K562 (cell line): ENCODE measurements around the gene HTT-AS. TPM values are rescaled to one million over a fixed set of nuclear protein-coding genes. Genes with fewer than 3 reads are reported as not detected.

Experiments used
- ATAC-seq: fragments of 200-7000 bp; cut with Tn5 transposase; 3 replicates; pipeline ENCODE4 v1.9.1; 2020; ENCODE audit warnings: moderate library complexity
- BruUV-seq: library from RNA; stranded (reverse); fragments of 400-500 nt; replicated peaks from 2 replicates; lab custom pipeline; 2021; lab: Mats Ljungman, UMichigan
- CTCF ChIA-PET: fragments of 300-600 bp; formaldehyde crosslinking; extraction: SDS; loops from one replicate; lab custom pipeline; 2021; ENCODE audit warnings: low intra/inter-chr PET ratio; lab: Yijun Ruan, JAX
- POLR2A ChIA-PET: fragments of 300-600, 350-650 bp; sonication (Branson Sonifier 250); formaldehyde crosslinking; extraction: SDS; loops from one replicate; lab custom pipeline; 2021; ENCODE audit warnings: antibody characterized with exemption, inconsistent platforms; lab: Yijun Ruan, JAX
- DNase-seq, 4 experiments: peaks; one replicate each; pipeline versions ENCODE4 v3.0.0 to v3.0.0-alpha.2; 2011 to 2018; ENCODE audit warnings: low spot score in 3 of 4, mixed read lengths in 3 of 4; ENCODE audit errors: extremely low read depth in 1 of 4
- FAIRE-seq: peaks from 2 replicates; lab custom pipeline; 2011; peaks lifted over from hg19 to GRCh38; lab: Jason Lieb, UNC
- H2AFZ ChIP-seq: 2 replicates; pipeline ENCODE4 v1.6.0; 2011; ENCODE audit warnings: low read depth, low read length, control low read depth, inconsistent platforms
- H3K27ac ChIP-seq: fragments of 200-600 bp; 3 replicates; pipeline ENCODE4 v1.8.0; 2011; ENCODE audit warnings: low read depth, mild to moderate bottlenecking, control low read depth, inconsistent platforms, low read length, moderate library complexity, mixed read lengths; ENCODE audit errors: extremely low read depth
- H3K27me3 ChIP-seq, 2 experiments: fragments of 300-600 bp in 1 of 2; 2 replicates in 1 of 2; 3 replicates in 1 of 2; pipeline versions ENCODE4 v1.6.0 to v1.8.0; 2011; ENCODE audit warnings: inconsistent platforms in 2 of 2, low read length in 2 of 2, mild to moderate bottlenecking in 1 of 2, mixed read lengths in 1 of 2, moderate library complexity in 1 of 2; ENCODE audit not compliant: control insufficient read depth in 2 of 2, insufficient read depth in 2 of 2
- H3K36me3 ChIP-seq: fragments of 300-600 bp; 3 replicates; pipeline ENCODE4 v1.8.0; 2011; ENCODE audit warnings: mild to moderate bottlenecking, low read length, inconsistent platforms; ENCODE audit not compliant: control insufficient read depth, insufficient read depth
- H3K4me1 ChIP-seq, 2 experiments: fragments of 200-600 bp in 1 of 2; replicated peaks in 1 of 2; 2 replicates in 1 of 2; 3 replicates in 1 of 2; pipeline versions ENCODE4 v1.5.1 to v1.8.0; 2011; ENCODE audit warnings: inconsistent platforms in 2 of 2, low read length in 2 of 2, mild to moderate bottlenecking in 1 of 2, mixed read lengths in 1 of 2, moderate library complexity in 1 of 2; ENCODE audit not compliant: control insufficient read depth in 2 of 2, insufficient read depth in 2 of 2
- H3K4me2 ChIP-seq: 2 replicates; pipeline ENCODE4 v1.6.1; 2011; ENCODE audit warnings: low read length, control low read depth, inconsistent platforms, mixed read lengths; ENCODE audit not compliant: insufficient read depth
- H3K4me3 ChIP-seq: fragments of 200-600 bp; sonication (generic), shearing (Covaris generic); 2 replicates; pipeline ENCODE4 v1.5.1; 2016; ENCODE audit warnings: control low read depth, inconsistent platforms
- H3K79me2 ChIP-seq: fragments of 200-600 bp; 3 replicates; pipeline ENCODE4 v1.8.0; 2011; ENCODE audit warnings: low read length, inconsistent platforms; ENCODE audit not compliant: control insufficient read depth, insufficient read depth
- H3K9ac ChIP-seq, 2 experiments: 2 replicates each; pipeline versions ENCODE4 v1.6.0 to v1.6.1; 2011; ENCODE audit warnings: low read depth in 2 of 2, low read length in 2 of 2, control low read depth in 1 of 2, inconsistent platforms in 1 of 2, mild to moderate bottlenecking in 1 of 2, mixed read lengths in 1 of 2; ENCODE audit not compliant: insufficient read depth in 1 of 2
- H3K9me1 ChIP-seq: one replicate; pipeline ENCODE4 v1.6.0; 2011; ENCODE audit warnings: inconsistent platforms, mild to moderate bottlenecking, low read length, moderate library complexity; ENCODE audit not compliant: control insufficient read depth, insufficient read depth
- H3K9me3 ChIP-seq: replicated peaks from 2 replicates; pipeline ENCODE4 v1.5.1; 2011; ENCODE audit warnings: low read depth, low read length, inconsistent platforms; ENCODE audit not compliant: control insufficient read depth, insufficient read depth
- H4K20me1 ChIP-seq: replicated peaks from 2 replicates; pipeline ENCODE4 v1.6.1; 2011; ENCODE audit warnings: low read length, inconsistent platforms, mixed read lengths; ENCODE audit not compliant: control insufficient read depth, insufficient read depth
- CCAR2 ChIP-seq: fragments of 200-400 bp; formaldehyde crosslinking; IDR thresholded peaks from 2 replicates; pipeline ENCODE4 v1.6.1; 2017; ENCODE audit warnings: mild to moderate bottlenecking, low read depth, low read length
- CSDE1 ChIP-seq, 2 experiments: fragments of 450-650 bp; IDR thresholded peaks; 2 replicates each; pipeline ENCODE4 v1.6.1; 2016; ENCODE audit warnings: mild to moderate bottlenecking in 1 of 2
- MAFG ChIP-seq: fragments of 450-650 bp; conservative IDR thresholded peaks from 2 replicates; pipeline ENCODE4 v1.6.1; 2016; ENCODE audit warnings: missing genetic modification characterization, missing compliant biosample characterization
- SAFB2 ChIP-seq: fragments of 200-400 bp; formaldehyde crosslinking; IDR thresholded peaks from 2 replicates; pipeline ENCODE4 v1.6.1; 2018; ENCODE audit warnings: borderline replicate concordance, low read length, low read depth, moderate library complexity; ENCODE audit not compliant: severe bottlenecking
- SIN3A ChIP-seq, 2 experiments: fragments of 150-350 bp in 1 of 2; IDR thresholded peaks; 2 replicates each; pipeline ENCODE4 v1.6.1; 2011 to 2016; ENCODE audit warnings: borderline replicate concordance in 2 of 2, low read depth in 2 of 2, low read length in 2 of 2, mild to moderate bottlenecking in 2 of 2, moderate library complexity in 2 of 2; ENCODE audit not compliant: control insufficient read depth in 1 of 2
- WHSC1 ChIP-seq: IDR thresholded peaks from one replicate; pipeline ENCODE4 v1.6.1; 2012; ENCODE audit warnings: low read length, control low read depth, inconsistent platforms
- XRCC4 ChIP-seq: IDR thresholded peaks from one replicate; pipeline ENCODE4 v1.6.1; 2011; ENCODE audit not compliant: insufficient read depth, insufficient read length; ENCODE audit errors: extremely low read depth
- WGBS: fragments of 100-300 bp; shearing (Covaris generic); methylation state at CpG from one replicate; pipeline ENCODE4 v1.1.6; 2016; ENCODE audit warnings: low coverage, mixed read lengths; ENCODE audit not compliant: insufficient coverage; ENCODE audit errors: missing lambda C conversion rate; 5-methylcytosine and 5-hydroxymethylcytosine counted together
- in situ Hi-C: fragments of 300-500 bp; cut with MboI; formaldehyde crosslinking; loops from 4 replicates; pipeline ENCODE4 v1.15.0; 2018; ENCODE audit warnings: inconsistent platforms, mixed read lengths
- intact Hi-C: fragments of 100-400 bp; cut with micrococcal nuclease; formaldehyde crosslinking; loops from 2 replicates; pipeline ENCODE4 v1.14.2; 2022
- polyA plus RNA-seq, 8 experiments: library from polyadenylated mRNA; depleted of rRNA in 4 of 8; stranded (reverse) in 5 of 8; unstranded in 3 of 8; fragments of >200 nt; fragmentation: Nextera tagmentation in 2 of 8; fragmentation: Illumina TruSeq in 1 of 8; extraction: Ambion mirVana in 2 of 8; extraction: Trizol in 1 of 8; gene quantifications; 2 replicates each; pipeline versions ENCODE4 v1.2.1 to v1.2.3, GENCODE V29; 2011 to 2014; ENCODE audit warnings: inconsistent platforms in 1 of 8, missing spikeins in 1 of 8
- total RNA-seq, 7 experiments: library from RNA; depleted of rRNA in 6 of 7; stranded (reverse); fragments of >200 nt in 6 of 7; fragmentation: Illumina TruSeq in 2 of 7; extraction: Trizol in 2 of 7; gene quantifications; 2 replicates each; pipeline versions ENCODE4 v1.2.1 to v1.2.3, GENCODE V29; 2011 to 2021; ENCODE audit warnings: low replicate concordance in 1 of 7
- TF ChIP-seq, protein P1 (sequence below), 2 experiments: fragments of 450-650 bp; IDR thresholded peaks; 2 replicates each; pipeline ENCODE4 v1.6.1; 2016
- TF ChIP-seq, protein P2 (sequence below): fragments of 450-650 bp; formaldehyde crosslinking; IDR thresholded peaks from 2 replicates; pipeline ENCODE4 v1.4.0; 2022; ENCODE audit warnings: missing genetic modification characterization
- TF ChIP-seq, protein P3 (sequence below), 3 experiments: IDR thresholded peaks in 2 of 3; conservative IDR thresholded peaks in 1 of 3; 2 replicates each; pipeline ENCODE4 v1.5.1; 2011 to 2012; ENCODE audit warnings: low read length in 3 of 3, mild to moderate bottlenecking in 3 of 3, control low read depth in 2 of 3, improper control_type of control experiment in 1 of 3, inconsistent platforms in 1 of 3, low read depth in 1 of 3, mixed read lengths in 1 of 3, moderate library complexity in 1 of 3; ENCODE audit not compliant: insufficient read depth in 2 of 3

HTT-AS gene
- total and polyA plus RNA-seq, 9 of the 15 experiments (the other 6 are each of a cell fraction or from before 2014, with no cell fraction given), result not detected

DNA sequence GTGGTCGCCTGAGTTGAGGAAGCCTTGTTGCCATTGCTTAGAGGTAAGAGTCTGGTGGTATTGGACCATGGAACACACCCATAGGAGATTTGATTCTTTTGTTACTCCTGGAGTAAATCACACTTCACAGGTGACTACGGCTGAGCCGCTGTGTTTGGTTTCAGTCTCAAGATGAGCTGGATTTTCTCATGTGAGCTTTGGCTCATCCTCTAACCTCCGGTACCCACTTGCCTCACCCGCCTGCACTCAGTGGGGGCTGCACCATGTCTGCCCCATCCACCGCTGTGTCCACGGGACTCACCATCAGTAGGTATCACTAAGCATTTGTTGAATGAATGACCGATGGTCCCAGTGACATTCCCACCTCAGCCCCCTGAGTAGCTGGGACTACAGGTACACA, 52.7 kb downstream of the HTT-AS start:
- no peaks in the 10 kb centered on the region for H3K36me3 ChIP-seq
- in situ Hi-C loops, result no loop called here
- no peak overlapping the region for H3K4me2 ChIP-seq
- no peaks in the 10 kb centered on the region for H4K20me1 ChIP-seq
- BruUV-seq, result no TSS peak
- H3K4me1 ChIP-seq, result no peaks in the 10 kb centered on the region; a peak in 1 of 5 replicates
- H3K9ac ChIP-seq, result no peak overlapping the region
- intact Hi-C loops, result no loop called here
- CTCF ChIA-PET, result interaction anchor here (0.6 kb wide), 1 partner anchor 708 kb away, joined by 3 read pairs; no protein-coding TSS in a partner anchor
- FAIRE-seq, result no peak
- ATAC-seq, result no peak
- WGBS, result 11% methylated on average over 8 of the region's 8 CpGs
- H3K4me3 ChIP-seq, result no peak overlapping the region
- no peak overlapping the region for H3K27ac ChIP-seq
- 0 out of 2 replicates have a peak, but pooled peaks cover 2% of the 10 kb centered on the region for H3K9me3 ChIP-seq
- no peak for TF ChIP-seq XRCC4
- no peaks in the 10 kb centered on the region for H3K79me2 ChIP-seq
- no peak overlapping the region for H2AFZ ChIP-seq
- POLR2A ChIA-PET, result interaction anchor here (1.9 kb wide), 1 partner anchor 11 kb away, joined by 6 read pairs; no protein-coding TSS in a partner anchor
- DNase-seq, result no peak
- no peaks in the 10 kb centered on the region for H3K9me1 ChIP-seq
- H3K27me3 ChIP-seq, result peaks cover 35 to 71% of the 10 kb centered on the region in 2 experiments

DNA sequence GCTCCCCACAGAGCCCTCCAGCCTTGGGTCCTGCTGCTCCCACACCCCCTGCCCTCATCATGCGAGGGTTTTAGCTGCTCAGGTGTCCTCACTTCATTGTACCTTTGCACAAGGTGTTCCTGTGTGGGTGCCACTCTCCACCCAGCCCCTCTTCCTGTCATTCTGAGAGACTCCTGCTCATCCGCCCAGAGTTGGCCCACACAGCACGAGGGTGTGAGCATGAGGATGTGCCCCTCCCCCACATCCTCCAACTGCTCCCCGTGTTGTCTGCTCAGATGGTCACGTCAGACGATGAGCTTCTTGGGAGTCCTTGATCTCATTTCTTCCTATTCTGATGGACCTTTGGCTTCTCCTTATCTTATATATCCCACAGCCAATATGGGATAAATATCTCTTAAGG, 53.2 kb downstream of the HTT-AS start:
- in situ Hi-C loops, result no loop called here
- ATAC-seq, result no peak
- intact Hi-C loops, result no loop called here
- TF ChIP-seq, protein P1, sequence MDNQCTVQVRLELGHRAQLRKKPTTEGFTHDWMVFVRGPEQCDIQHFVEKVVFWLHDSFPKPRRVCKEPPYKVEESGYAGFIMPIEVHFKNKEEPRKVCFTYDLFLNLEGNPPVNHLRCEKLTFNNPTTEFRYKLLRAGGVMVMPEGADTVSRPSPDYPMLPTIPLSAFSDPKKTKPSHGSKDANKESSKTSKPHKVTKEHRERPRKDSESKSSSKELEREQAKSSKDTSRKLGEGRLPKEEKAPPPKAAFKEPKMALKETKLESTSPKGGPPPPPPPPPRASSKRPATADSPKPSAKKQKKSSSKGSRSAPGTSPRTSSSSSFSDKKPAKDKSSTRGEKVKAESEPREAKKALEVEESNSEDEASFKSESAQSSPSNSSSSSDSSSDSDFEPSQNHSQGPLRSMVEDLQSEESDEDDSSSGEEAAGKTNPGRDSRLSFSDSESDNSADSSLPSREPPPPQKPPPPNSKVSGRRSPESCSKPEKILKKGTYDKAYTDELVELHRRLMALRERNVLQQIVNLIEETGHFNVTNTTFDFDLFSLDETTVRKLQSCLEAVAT (IDR thresholded peaks at IDR 0.05), result no peak
- TF ChIP-seq SAFB2 (no peak), MAFG (tag) (no peak), CCAR2 (no peak), CSDE1 (IDR thresholded peaks at IDR 0.05) (no peak), WHSC1 (no peak), SIN3A (IDR thresholded peaks at IDR 0.05; ENCODE audit: borderline replicate concordance in 2 of 2, control insufficient read depth in 1 of 2, low read depth in 2 of 2, low read length in 2 of 2) (no peak)
- TF ChIP-seq, protein P2, sequence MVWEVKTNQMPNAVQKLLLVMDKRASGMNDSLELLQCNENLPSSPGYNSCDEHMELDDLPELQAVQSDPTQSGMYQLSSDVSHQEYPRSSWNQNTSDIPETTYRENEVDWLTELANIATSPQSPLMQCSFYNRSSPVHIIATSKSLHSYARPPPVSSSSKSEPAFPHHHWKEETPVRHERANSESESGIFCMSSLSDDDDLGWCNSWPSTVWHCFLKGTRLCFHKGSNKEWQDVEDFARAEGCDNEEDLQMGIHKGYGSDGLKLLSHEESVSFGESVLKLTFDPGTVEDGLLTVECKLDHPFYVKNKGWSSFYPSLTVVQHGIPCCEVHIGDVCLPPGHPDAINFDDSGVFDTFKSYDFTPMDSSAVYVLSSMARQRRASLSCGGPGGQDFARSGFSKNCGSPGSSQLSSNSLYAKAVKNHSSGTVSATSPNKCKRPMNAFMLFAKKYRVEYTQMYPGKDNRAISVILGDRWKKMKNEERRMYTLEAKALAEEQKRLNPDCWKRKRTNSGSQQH (CRISPR knock-in tag), result no peak
- TF ChIP-seq, protein P3, sequence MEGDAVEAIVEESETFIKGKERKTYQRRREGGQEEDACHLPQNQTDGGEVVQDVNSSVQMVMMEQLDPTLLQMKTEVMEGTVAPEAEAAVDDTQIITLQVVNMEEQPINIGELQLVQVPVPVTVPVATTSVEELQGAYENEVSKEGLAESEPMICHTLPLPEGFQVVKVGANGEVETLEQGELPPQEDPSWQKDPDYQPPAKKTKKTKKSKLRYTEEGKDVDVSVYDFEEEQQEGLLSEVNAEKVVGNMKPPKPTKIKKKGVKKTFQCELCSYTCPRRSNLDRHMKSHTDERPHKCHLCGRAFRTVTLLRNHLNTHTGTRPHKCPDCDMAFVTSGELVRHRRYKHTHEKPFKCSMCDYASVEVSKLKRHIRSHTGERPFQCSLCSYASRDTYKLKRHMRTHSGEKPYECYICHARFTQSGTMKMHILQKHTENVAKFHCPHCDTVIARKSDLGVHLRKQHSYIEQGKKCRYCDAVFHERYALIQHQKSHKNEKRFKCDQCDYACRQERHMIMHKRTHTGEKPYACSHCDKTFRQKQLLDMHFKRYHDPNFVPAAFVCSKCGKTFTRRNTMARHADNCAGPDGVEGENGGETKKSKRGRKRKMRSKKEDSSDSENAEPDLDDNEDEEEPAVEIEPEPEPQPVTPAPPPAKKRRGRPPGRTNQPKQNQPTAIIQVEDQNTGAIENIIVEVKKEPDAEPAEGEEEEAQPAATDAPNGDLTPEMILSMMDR (IDR thresholded peaks at IDR 0.05 in 2 of 3, conservative IDR thresholded peaks at IDR 0.05 in 1 of 3; ENCODE audit: insufficient read depth in 2 of 3, low read depth in 1 of 3, low read length in 3 of 3), result no peak

More for the DNA sequence above, 53.2 kb downstream of the HTT-AS start:
- Histone ChIP-seq H3K27ac (no peak overlapping the region), H3K4me1 (no peaks in the 10 kb centered on the region), H3K27me3 (peaks cover 31 to 66% of the 10 kb centered on the region in 2 experiments), H3K9ac (no peak overlapping the region), H2AFZ (no peak overlapping the region), H4K20me1 (no peaks in the 10 kb centered on the region), H3K36me3 (no peaks in the 10 kb centered on the region), H3K4me2 (no peak overlapping the region), H3K9me1 (no peaks in the 10 kb centered on the region), H3K9me3 (0 out of 2 replicates have a peak, but pooled peaks cover 2% of the 10 kb centered on the region), H3K79me2 (no peaks in the 10 kb centered on the region), H3K4me3 (no peak overlapping the region)
- ChIA-PET CTCF (interaction anchor here (0.6 kb wide), 1 partner anchor 709 kb away, joined by 3 read pairs; no protein-coding TSS in a partner anchor), POLR2A (interaction anchor here (0.6 to 1.9 kb wide), 2 partner anchors 11 to 96 kb away, joined by 3 to 6 read pairs; no protein-coding TSS in a partner anchor)
- WGBS, result 7% methylated on average over 6 of the region's 6 CpGs
- FAIRE-seq (no peak), DNase-seq (no peak)
- no TSS peak for BruUV-seq
